Karpas-422 (cell line): ENCODE data around the gene ITPKC. TPM values are rescaled to one million over a fixed set of nuclear protein-coding genes. Genes with fewer than 3 reads are reported as not detected.

Experiments used
- DNase-seq: peaks from one replicate; pipeline ENCODE4 v3.0.0-alpha.2; 2015
- H2AFZ ChIP-seq: fragments of 200-600 bp; sonication (generic); 2 replicates; pipeline ENCODE4 v1.6.1; 2014; ENCODE audit warnings: antibody characterized with exemption, low read length, mixed read lengths
- H3K27ac ChIP-seq: fragments of 200-600 bp; sonication (generic); 2 replicates; pipeline ENCODE4 v1.5.1; 2014; ENCODE audit warnings: mild to moderate bottlenecking, low read length, moderate library complexity
- H3K27me3 ChIP-seq: fragments of 200-600 bp; sonication (generic); 2 replicates; pipeline ENCODE4 v1.6.1; 2014; ENCODE audit warnings: low read length, mixed read lengths
- H3K36me3 ChIP-seq: fragments of 200-600 bp; sonication (generic); 2 replicates; pipeline ENCODE4 v1.6.1; 2014; ENCODE audit warnings: low read length, mixed read lengths; ENCODE audit not compliant: insufficient read depth
- H3K4me1 ChIP-seq: fragments of 200-600 bp; sonication (generic); 2 replicates; pipeline ENCODE4 v1.6.1; 2014; ENCODE audit warnings: mild to moderate bottlenecking, low read length, mixed read lengths
- H3K4me2 ChIP-seq: fragments of 200-600 bp; sonication (generic); 2 replicates; pipeline ENCODE4 v1.6.1; 2014; ENCODE audit warnings: low read length, low read depth, mild to moderate bottlenecking; ENCODE audit not compliant: poor library complexity, severe bottlenecking
- H3K4me3 ChIP-seq: fragments of 200-600 bp; sonication (generic); 2 replicates; pipeline ENCODE4 v1.5.1; 2014; ENCODE audit warnings: mild to moderate bottlenecking, antibody characterized with exemption, low read length, mixed read lengths
- H3K79me2 ChIP-seq: fragments of 200-600 bp; sonication (generic); 2 replicates; pipeline ENCODE4 v1.6.1; 2014; ENCODE audit warnings: mild to moderate bottlenecking, low read length, mixed read lengths
- H3K9ac ChIP-seq: fragments of 200-600 bp; sonication (generic); 2 replicates; pipeline ENCODE4 v1.6.0; 2014; ENCODE audit warnings: low read length
- H3K9me2 ChIP-seq: fragments of 200-600 bp; sonication (generic), shearing (Covaris generic); replicated peaks from 2 replicates; pipeline ENCODE4 v1.6.0; 2014; ENCODE audit warnings: mild to moderate bottlenecking, low read length, moderate library complexity; ENCODE audit not compliant: insufficient read depth
- H3K9me3 ChIP-seq: fragments of 300-700, 200-600 bp; sonication (generic); 2 replicates; pipeline ENCODE4 v1.6.1; 2014; ENCODE audit warnings: low read length, mixed read lengths
- H4K20me1 ChIP-seq: fragments of 200-600 bp; sonication (generic); 2 replicates; pipeline ENCODE4 v1.6.1; 2014; ENCODE audit warnings: mild to moderate bottlenecking, antibody characterized with exemption, low read length, low read depth; ENCODE audit not compliant: insufficient read depth
- total RNA-seq: library from RNA; depleted of rRNA; stranded (reverse); fragments of >200 nt; shearing (Covaris generic); gene quantifications from 2 replicates; pipeline ENCODE4 v1.2.3, GENCODE V29; 2014; ENCODE audit warnings: low replicate concordance

The ITPKC gene
- total RNA-seq, 1 experiment from 2014 or later, result 5.9 TPM

GRCh38 chr19:40674291-40674690 is 42.6 kb upstream of the ITPKC start:
- H3K79me2 ChIP-seq, result no peaks in the 10 kb centered on the region
- DNase-seq, result no peak
- H3K4me3 ChIP-seq, result no peak overlapping the region
- H3K9me2 ChIP-seq, result no peaks in the 10 kb centered on the region
- no peaks in the 10 kb centered on the region for H3K27me3 ChIP-seq
- H3K36me3 ChIP-seq, result peaks cover 73% of the 10 kb centered on the region
- H3K4me2 ChIP-seq, result no peak overlapping the region
- no peak overlapping the region for H3K27ac ChIP-seq
- H4K20me1 ChIP-seq, result 0 out of 2 replicates have a peak, but pooled peaks cover 4% of the 10 kb centered on the region
- H2AFZ ChIP-seq, result no peak overlapping the region
- no peaks in the 10 kb centered on the region for H3K9me3 ChIP-seq
- no peak overlapping the region for H3K9ac ChIP-seq
- peaks cover 11% of the 10 kb centered on the region for H3K4me1 ChIP-seq

GRCh38 chr19:40677156-40677555 is 39.8 kb upstream of the ITPKC start:
- Histone ChIP-seq H3K36me3 (peaks cover 70% of the 10 kb centered on the region), H3K4me3 (no peak overlapping the region), H3K4me2 (no peak overlapping the region), H4K20me1 (0 out of 2 replicates have a peak, but pooled peaks cover 4% of the 10 kb centered on the region), H3K27me3 (no peaks in the 10 kb centered on the region), H3K79me2 (peaks cover 2% of the 10 kb centered on the region; the same call in 1 of the 2 replicates), H3K27ac (no peak overlapping the region), H3K9me2 (no peaks in the 10 kb centered on the region), H2AFZ (no peak overlapping the region), H3K9ac (no peak overlapping the region), H3K4me1 (peaks cover 21% of the 10 kb centered on the region), H3K9me3 (no peaks in the 10 kb centered on the region)
- DNase-seq, result no peak

- DNase-seq, result no peak
- peak overlapping the region; percentile 57 for H3K27ac ChIP-seq
These were observed 35.9 kb upstream of the ITPKC start for GRCh38 chr19:40681039-40681438.

GRCh38 chr19:40682431-40682964 is 34.4 kb upstream of the ITPKC start:
- peak overlapping the region; percentile 96 for H3K27ac ChIP-seq
- no peaks in the 10 kb centered on the region for H3K9me3 ChIP-seq
- no peak overlapping the region for H2AFZ ChIP-seq
- DNase-seq, result no peak
- H3K36me3 ChIP-seq, result peaks cover 65% of the 10 kb centered on the region
- H3K4me2 ChIP-seq, result peak overlapping the region; percentile 85
- H3K9ac ChIP-seq, result peak overlapping the region; percentile 68
- H3K4me1 ChIP-seq, result peaks cover 71% of the 10 kb centered on the region
- no peaks in the 10 kb centered on the region for H4K20me1 ChIP-seq
- H3K9me2 ChIP-seq, result no peaks in the 10 kb centered on the region
- H3K4me3 ChIP-seq, result peak overlapping the region; percentile 57
- no peaks in the 10 kb centered on the region for H3K27me3 ChIP-seq
- peaks cover 19% of the 10 kb centered on the region for H3K79me2 ChIP-seq

More at GRCh38 chr19:40681039-40681438, 35.9 kb upstream of the ITPKC start:
- Histone ChIP-seq H3K4me3 (no peak overlapping the region), H3K4me1 (peaks cover 59% of the 10 kb centered on the region), H3K36me3 (peaks cover 64% of the 10 kb centered on the region), H4K20me1 (no peaks in the 10 kb centered on the region), H3K9me2 (no peaks in the 10 kb centered on the region), H3K9me3 (no peaks in the 10 kb centered on the region), H2AFZ (no peak overlapping the region), H3K4me2 (no peak overlapping the region), H3K79me2 (peaks cover 9% of the 10 kb centered on the region), H3K9ac (no peak overlapping the region), H3K27me3 (no peaks in the 10 kb centered on the region)

GRCh38 chr19:40683437-40683836 is 33.5 kb upstream of the ITPKC start:
- H3K4me3 ChIP-seq, result peak overlapping the region; percentile 57
- peak overlapping the region; percentile 85 for H3K4me2 ChIP-seq

GRCh38 chr19:40684280-40684679 is 32.6 kb upstream of the ITPKC start:
- no peak for DNase-seq
- H3K4me1 ChIP-seq, result peaks cover 78% of the 10 kb centered on the region
- H3K4me2 ChIP-seq, result peak overlapping the region; percentile 85
- no peaks in the 10 kb centered on the region for H3K27me3 ChIP-seq
- peaks cover 15% of the 10 kb centered on the region; the same call in 1 of the 2 replicates for H4K20me1 ChIP-seq
- peaks cover 48% of the 10 kb centered on the region for H3K36me3 ChIP-seq
- no peak overlapping the region for H3K4me3 ChIP-seq
- H2AFZ ChIP-seq, result no peak overlapping the region
- H3K9me3 ChIP-seq, result no peaks in the 10 kb centered on the region
- H3K9me2 ChIP-seq, result no peaks in the 10 kb centered on the region
- H3K9ac ChIP-seq, result no peak overlapping the region
- peaks cover 37% of the 10 kb centered on the region for H3K79me2 ChIP-seq
- H3K27ac ChIP-seq, result peak overlapping the region; percentile 96

More at GRCh38 chr19:40683437-40683836, 33.5 kb upstream of the ITPKC start:
- Histone ChIP-seq H3K9ac (peak overlapping the region; percentile 68), H3K27ac (peak overlapping the region; percentile 96), H3K9me2 (no peaks in the 10 kb centered on the region), H3K27me3 (no peaks in the 10 kb centered on the region), H3K4me1 (peaks cover 78% of the 10 kb centered on the region), H2AFZ (no peak overlapping the region), H3K79me2 (peaks cover 28% of the 10 kb centered on the region), H3K9me3 (no peaks in the 10 kb centered on the region), H3K36me3 (peaks cover 55% of the 10 kb centered on the region), H4K20me1 (peaks cover 6% of the 10 kb centered on the region; the same call in 1 of the 2 replicates)
- DNase-seq, result peak; percentile 66

- Histone ChIP-seq H3K9me2 (no peaks in the 10 kb centered on the region), H4K20me1 (peaks cover 15% of the 10 kb centered on the region; the same call in 1 of the 2 replicates), H2AFZ (no peak overlapping the region), H3K4me3 (no peak overlapping the region), H3K36me3 (peaks cover 41% of the 10 kb centered on the region), H3K9ac (no peak overlapping the region), H3K4me1 (peaks cover 77% of the 10 kb centered on the region), H3K27ac (peak overlapping the region; percentile 96), H3K4me2 (no peak overlapping the region), H3K27me3 (no peaks in the 10 kb centered on the region), H3K9me3 (no peaks in the 10 kb centered on the region), H3K79me2 (peaks cover 45% of the 10 kb centered on the region)
- DNase-seq, result peak; percentile 51
These were observed 31.8 kb upstream of the ITPKC start for GRCh38 chr19:40685016-40685526.

GRCh38 chr19:40685563-40685962 is 31.3 kb upstream of the ITPKC start:
- no peak overlapping the region for H3K4me2 ChIP-seq
- H3K27ac ChIP-seq, result peak overlapping the region; percentile 96
- H4K20me1 ChIP-seq, result peaks cover 15% of the 10 kb centered on the region; the same call in 1 of the 2 replicates
- no peaks in the 10 kb centered on the region for H3K9me2 ChIP-seq
- DNase-seq, result no peak
- peaks cover 47% of the 10 kb centered on the region for H3K79me2 ChIP-seq
- H3K27me3 ChIP-seq, result no peaks in the 10 kb centered on the region
- no peak overlapping the region for H3K4me3 ChIP-seq
- no peak overlapping the region for H2AFZ ChIP-seq
- peaks cover 77% of the 10 kb centered on the region for H3K4me1 ChIP-seq
- no peak overlapping the region for H3K9ac ChIP-seq
- H3K36me3 ChIP-seq, result peaks cover 39% of the 10 kb centered on the region
- H3K9me3 ChIP-seq, result no peaks in the 10 kb centered on the region
